ENCODE data around the gene ORC3.

- TF ChIP-seq POLR2A (IDR thresholded peaks at IDR 0.05; ENCODE audit: low read length) (no peak), GATA1 (IDR thresholded peaks at IDR 0.05; ENCODE audit: low read depth, low read length) (no peak)
These were observed 51.2 kb downstream of the ORC3 start for GRCh38 chr6:87641065-87641692.
